Stomach (tissue), 4 donors: Measurements from ENCODE around the gene HESX1.

Experiments used
- POLR2AphosphoS5 ChIP-seq, 3 donors: sonication (generic); formaldehyde crosslinking; IDR thresholded peaks; one replicate each; pipeline ENCODE4 v1.6.1; 2016; ENCODE audit warnings: antibody characterized with exemption in 3 of 3
- TF ChIP-seq, protein P1 (sequence below), 7 experiments: fragments of 450-650 bp in 4 of 7; fragments of 200-600 bp in 3 of 7; sonication (generic) in 3 of 7; IDR thresholded peaks; one replicate each; pipeline ENCODE4 v1.5.1; 2016 to 2019; ENCODE audit warnings: antibody characterized with exemption in 7 of 7, control low read depth in 2 of 7, mild to moderate bottlenecking in 1 of 7

DNA sequence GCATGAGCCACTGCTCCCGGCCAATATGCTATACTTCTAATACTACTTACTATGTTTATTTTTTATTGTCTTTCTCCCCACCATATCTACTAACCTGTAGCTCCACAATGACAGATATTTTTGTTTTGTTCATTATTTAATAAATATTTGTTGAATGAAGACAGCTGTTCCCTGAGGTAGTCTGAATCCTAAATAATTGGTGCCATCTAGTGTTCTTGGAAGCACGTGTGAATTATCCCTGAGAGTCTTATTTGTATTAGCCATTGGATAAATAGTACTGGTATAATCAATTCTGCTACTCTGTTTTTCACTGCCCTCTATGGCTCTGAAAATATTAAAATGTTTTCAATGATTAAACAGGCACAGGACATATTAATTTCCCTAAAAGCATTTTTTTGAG is 22.1 kb upstream of the HESX1 start:
- TF ChIP-seq, protein P1, sequence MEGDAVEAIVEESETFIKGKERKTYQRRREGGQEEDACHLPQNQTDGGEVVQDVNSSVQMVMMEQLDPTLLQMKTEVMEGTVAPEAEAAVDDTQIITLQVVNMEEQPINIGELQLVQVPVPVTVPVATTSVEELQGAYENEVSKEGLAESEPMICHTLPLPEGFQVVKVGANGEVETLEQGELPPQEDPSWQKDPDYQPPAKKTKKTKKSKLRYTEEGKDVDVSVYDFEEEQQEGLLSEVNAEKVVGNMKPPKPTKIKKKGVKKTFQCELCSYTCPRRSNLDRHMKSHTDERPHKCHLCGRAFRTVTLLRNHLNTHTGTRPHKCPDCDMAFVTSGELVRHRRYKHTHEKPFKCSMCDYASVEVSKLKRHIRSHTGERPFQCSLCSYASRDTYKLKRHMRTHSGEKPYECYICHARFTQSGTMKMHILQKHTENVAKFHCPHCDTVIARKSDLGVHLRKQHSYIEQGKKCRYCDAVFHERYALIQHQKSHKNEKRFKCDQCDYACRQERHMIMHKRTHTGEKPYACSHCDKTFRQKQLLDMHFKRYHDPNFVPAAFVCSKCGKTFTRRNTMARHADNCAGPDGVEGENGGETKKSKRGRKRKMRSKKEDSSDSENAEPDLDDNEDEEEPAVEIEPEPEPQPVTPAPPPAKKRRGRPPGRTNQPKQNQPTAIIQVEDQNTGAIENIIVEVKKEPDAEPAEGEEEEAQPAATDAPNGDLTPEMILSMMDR (IDR thresholded peaks at IDR 0.05) = peak in 2 of 7 experiments; percentile 5 to 20
- TF ChIP-seq POLR2AphosphoS5 (IDR thresholded peaks at IDR 0.05) = no peak
